Measurements from ENCODE around the gene KLHL22.
"Not testable (repeated sequence)": the region's sequence is repeated elsewhere in the genome, so short reads cannot be mapped to it uniquely, and the experiment has no call there.

Gene KLHL22

GRCh38 chr22:20503816-20504215 lies 8.2 kb upstream of the KLHL22 start:
- no peak for DNase-seq (ENCODE audit: low read depth in 2 of 2, low spot score in 1 of 2)

- DNase-seq (ENCODE audit: low read depth in 2 of 2, low spot score in 1 of 2): no peak
These were observed 4.2 kb upstream of the KLHL22 start for GRCh38 chr22:20499769-20500168.

- no peak for DNase-seq (ENCODE audit: low read depth in 2 of 2, low spot score in 1 of 2)
These were observed 3.3 kb upstream of the KLHL22 start for GRCh38 chr22:20498913-20499312.

GRCh38 chr22:20497426-20497825 lies 1.8 kb upstream of the KLHL22 start:
- no peak for DNase-seq (ENCODE audit: low read depth in 2 of 2, low spot score in 1 of 2)

GRCh38 chr22:20495861-20496681 lies 476 bp upstream of the KLHL22 start:
- DNase-seq (ENCODE audit: low read depth in 2 of 2, low spot score in 1 of 2): peak; percentile 77 to 88

GRCh38 chr22:20491346-20491745 lies 4.2 kb downstream of the KLHL22 start:
- no peak for DNase-seq (ENCODE audit: low read depth in 2 of 2, low spot score in 1 of 2)

GRCh38 chr22:20490941-20491307 lies 4.7 kb downstream of the KLHL22 start:
- no peak for DNase-seq (ENCODE audit: low read depth in 2 of 2, low spot score in 1 of 2)

GRCh38 chr22:20490183-20490940 lies 5.2 kb downstream of the KLHL22 start:
- DNase-seq (ENCODE audit: low read depth in 2 of 2, low spot score in 1 of 2): no peak

GRCh38 chr22:20488946-20489345 lies 6.6 kb downstream of the KLHL22 start:
- DNase-seq (ENCODE audit: low read depth in 2 of 2, low spot score in 1 of 2): no peak

GRCh38 chr22:20487715-20488114 lies 7.9 kb downstream of the KLHL22 start:
- no peak for DNase-seq (ENCODE audit: low read depth in 2 of 2, low spot score in 1 of 2)

- no peak for DNase-seq (ENCODE audit: low read depth in 2 of 2, low spot score in 1 of 2)
These were observed 9.4 kb downstream of the KLHL22 start for GRCh38 chr22:20486229-20486628.

GRCh38 chr22:20484948-20485683 lies 10.5 kb downstream of the KLHL22 start:
- no peak for DNase-seq (ENCODE audit: low read depth in 2 of 2, low spot score in 1 of 2)

GRCh38 chr22:20483771-20484170 lies 11.8 kb downstream of the KLHL22 start:
- no peak for DNase-seq (ENCODE audit: low read depth in 2 of 2, low spot score in 1 of 2)

- not testable (repeated sequence) for DNase-seq (ENCODE audit: low read depth in 2 of 2, low spot score in 1 of 2)
These were observed 12.5 kb downstream of the KLHL22 start for GRCh38 chr22:20483143-20483506.

- no peak for DNase-seq (ENCODE audit: low read depth in 2 of 2, low spot score in 1 of 2)
These were observed 15.9 kb downstream of the KLHL22 start for GRCh38 chr22:20479612-20480196.

- DNase-seq (ENCODE audit: low read depth in 2 of 2, low spot score in 1 of 2): not testable (repeated sequence)
These were observed 17.5 kb downstream of the KLHL22 start for GRCh38 chr22:20478059-20478458.

- DNase-seq (ENCODE audit: low read depth in 2 of 2, low spot score in 1 of 2): not testable (repeated sequence)
These were observed 20.0 kb downstream of the KLHL22 start for GRCh38 chr22:20475569-20475968.

GRCh38 chr22:20475115-20475436 lies 20.5 kb downstream of the KLHL22 start:
- DNase-seq (ENCODE audit: low read depth in 2 of 2, low spot score in 1 of 2): no peak

GRCh38 chr22:20472629-20473442 lies 22.8 kb downstream of the KLHL22 start:
- DNase-seq (ENCODE audit: low read depth in 2 of 2, low spot score in 1 of 2): no peak

GRCh38 chr22:20471126-20471833 lies 24.3 kb downstream of the KLHL22 start:
- DNase-seq (ENCODE audit: low read depth in 2 of 2, low spot score in 1 of 2): no peak

All from stimulated activated CD8-positive, alpha-beta memory T cell treated with anti-CD3 and anti-CD28 coated beads, Interleukin-4, amount 100 ng/mL, for 4 hours (primary cell).